ENCODE measurements around the gene ORAI3. TPM values are rescaled to one million over a fixed set of nuclear protein-coding genes. Genes with fewer than 3 reads are reported as not detected.

ORAI3 gene
- total and polyA plus RNA-seq, 2 of the 13 experiments (the other 11 are each of a cell fraction or from before 2014, with no cell fraction given), result 11.4 to 32.0 TPM

DNA sequence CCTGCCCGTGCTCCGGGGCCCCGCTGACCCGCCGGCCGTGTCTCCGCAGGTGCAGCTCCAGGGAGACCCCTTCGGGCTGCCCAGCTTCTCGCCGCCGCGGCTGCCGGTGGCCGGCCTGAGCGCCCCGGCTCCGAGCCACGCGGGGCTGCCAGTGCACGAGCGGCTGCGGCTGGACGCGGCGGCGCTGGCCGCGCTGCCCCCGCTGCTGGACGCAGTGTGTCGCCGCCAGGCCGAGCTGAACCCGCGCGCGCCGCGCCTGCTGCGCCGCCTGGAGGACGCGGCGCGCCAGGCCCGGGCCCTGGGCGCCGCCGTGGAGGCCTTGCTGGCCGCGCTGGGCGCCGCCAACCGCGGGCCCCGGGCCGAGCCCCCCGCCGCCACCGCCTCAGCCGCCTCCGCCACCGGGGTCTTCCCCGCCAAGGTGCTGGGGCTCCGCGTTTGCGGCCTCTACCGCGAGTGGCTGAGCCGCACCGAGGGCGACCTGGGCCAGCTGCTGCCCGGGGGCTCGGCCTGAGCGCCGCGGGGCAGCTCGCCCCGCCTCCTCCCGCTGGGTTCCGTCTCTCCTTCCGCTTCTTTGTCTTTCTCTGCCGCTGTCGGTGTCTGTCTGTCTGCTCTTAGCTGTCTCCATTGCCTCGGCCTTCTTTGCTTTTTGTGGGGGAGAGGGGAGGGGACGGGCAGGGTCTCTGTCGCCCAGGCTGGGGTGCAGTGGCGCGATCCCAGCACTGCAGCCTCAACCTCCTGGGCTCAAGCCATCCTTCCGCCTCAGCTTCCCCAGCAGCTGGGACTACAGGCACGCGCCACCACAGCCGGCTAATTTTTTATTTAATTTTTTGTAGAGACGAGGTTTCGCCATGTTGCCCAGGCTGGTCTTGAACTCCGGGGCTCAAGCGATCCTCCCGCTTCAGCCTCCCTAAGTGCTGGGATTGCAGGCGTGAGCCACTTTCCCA is 46.6 kb upstream of the ORAI3 start (continued):
- no peak for TF ChIP-seq ZNF451 (CRISPR knock-in tag; IDR thresholded peaks at IDR 0.05)
- TF ChIP-seq ZNF326 (CRISPR knock-in tag; IDR thresholded peaks at IDR 0.05; ENCODE audit: borderline replicate concordance), result no peak
- TF ChIP-seq ZNF773 (CRISPR knock-in tag; IDR thresholded peaks at IDR 0.05; ENCODE audit: borderline replicate concordance), result no peak; the same call in 1 of the 2 replicates
- TF ChIP-seq, protein P1, sequence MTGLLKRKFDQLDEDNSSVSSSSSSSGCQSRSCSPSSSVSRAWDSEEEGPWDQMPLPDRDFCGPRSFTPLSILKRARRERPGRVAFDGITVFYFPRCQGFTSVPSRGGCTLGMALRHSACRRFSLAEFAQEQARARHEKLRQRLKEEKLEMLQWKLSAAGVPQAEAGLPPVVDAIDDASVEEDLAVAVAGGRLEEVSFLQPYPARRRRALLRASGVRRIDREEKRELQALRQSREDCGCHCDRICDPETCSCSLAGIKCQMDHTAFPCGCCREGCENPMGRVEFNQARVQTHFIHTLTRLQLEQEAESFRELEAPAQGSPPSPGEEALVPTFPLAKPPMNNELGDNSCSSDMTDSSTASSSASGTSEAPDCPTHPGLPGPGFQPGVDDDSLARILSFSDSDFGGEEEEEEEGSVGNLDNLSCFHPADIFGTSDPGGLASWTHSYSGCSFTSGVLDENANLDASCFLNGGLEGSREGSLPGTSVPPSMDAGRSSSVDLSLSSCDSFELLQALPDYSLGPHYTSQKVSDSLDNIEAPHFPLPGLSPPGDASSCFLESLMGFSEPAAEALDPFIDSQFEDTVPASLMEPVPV (CRISPR knock-in tag; IDR thresholded peaks at IDR 0.05), result no peak
- TF ChIP-seq, protein P2, sequence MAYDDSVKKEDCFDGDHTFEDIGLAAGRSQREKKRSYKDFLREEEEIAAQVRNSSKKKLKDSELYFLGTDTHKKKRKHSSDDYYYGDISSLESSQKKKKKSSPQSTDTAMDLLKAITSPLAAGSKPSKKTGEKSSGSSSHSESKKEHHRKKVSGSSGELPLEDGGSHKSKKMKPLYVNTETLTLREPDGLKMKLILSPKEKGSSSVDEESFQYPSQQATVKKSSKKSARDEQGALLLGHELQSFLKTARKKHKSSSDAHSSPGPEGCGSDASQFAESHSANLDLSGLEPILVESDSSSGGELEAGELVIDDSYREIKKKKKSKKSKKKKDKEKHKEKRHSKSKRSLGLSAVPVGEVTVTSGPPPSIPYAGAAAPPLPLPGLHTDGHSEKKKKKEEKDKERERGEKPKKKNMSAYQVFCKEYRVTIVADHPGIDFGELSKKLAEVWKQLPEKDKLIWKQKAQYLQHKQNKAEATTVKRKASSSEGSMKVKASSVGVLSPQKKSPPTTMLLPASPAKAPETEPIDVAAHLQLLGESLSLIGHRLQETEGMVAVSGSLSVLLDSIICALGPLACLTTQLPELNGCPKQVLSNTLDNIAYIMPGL (CRISPR knock-in tag; IDR thresholded peaks at IDR 0.05; ENCODE audit: borderline replicate concordance in 1 of 2, low read depth in 1 of 2), result no peak; a peak in 2 of 4 replicates
- no peak for TF ChIP-seq ZMYM4 (CRISPR knock-in tag; IDR thresholded peaks at IDR 0.05)
- no peak for TF ChIP-seq ZNF251 (CRISPR knock-in tag; IDR thresholded peaks at IDR 0.05)
- peak; percentile 58; the same call in 1 of the 2 replicates for TF ChIP-seq MEIS2 (CRISPR knock-in tag; IDR thresholded peaks at IDR 0.05)
- TF ChIP-seq ZNF121 (CRISPR knock-in tag; IDR thresholded peaks at IDR 0.05), result no peak
- TF ChIP-seq ETV5 (CRISPR knock-in tag; IDR thresholded peaks at IDR 0.05; ENCODE audit: borderline replicate concordance), result peak; percentile 10; the same call in 1 of the 2 replicates
- TF ChIP-seq, protein P3, sequence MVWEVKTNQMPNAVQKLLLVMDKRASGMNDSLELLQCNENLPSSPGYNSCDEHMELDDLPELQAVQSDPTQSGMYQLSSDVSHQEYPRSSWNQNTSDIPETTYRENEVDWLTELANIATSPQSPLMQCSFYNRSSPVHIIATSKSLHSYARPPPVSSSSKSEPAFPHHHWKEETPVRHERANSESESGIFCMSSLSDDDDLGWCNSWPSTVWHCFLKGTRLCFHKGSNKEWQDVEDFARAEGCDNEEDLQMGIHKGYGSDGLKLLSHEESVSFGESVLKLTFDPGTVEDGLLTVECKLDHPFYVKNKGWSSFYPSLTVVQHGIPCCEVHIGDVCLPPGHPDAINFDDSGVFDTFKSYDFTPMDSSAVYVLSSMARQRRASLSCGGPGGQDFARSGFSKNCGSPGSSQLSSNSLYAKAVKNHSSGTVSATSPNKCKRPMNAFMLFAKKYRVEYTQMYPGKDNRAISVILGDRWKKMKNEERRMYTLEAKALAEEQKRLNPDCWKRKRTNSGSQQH (CRISPR knock-in tag; IDR thresholded peaks at IDR 0.05; ENCODE audit: low read depth), result no peak
- no peak for TF ChIP-seq MIER3 (CRISPR knock-in tag; IDR thresholded peaks at IDR 0.05; ENCODE audit: borderline replicate concordance)
- TF ChIP-seq, protein P4, sequence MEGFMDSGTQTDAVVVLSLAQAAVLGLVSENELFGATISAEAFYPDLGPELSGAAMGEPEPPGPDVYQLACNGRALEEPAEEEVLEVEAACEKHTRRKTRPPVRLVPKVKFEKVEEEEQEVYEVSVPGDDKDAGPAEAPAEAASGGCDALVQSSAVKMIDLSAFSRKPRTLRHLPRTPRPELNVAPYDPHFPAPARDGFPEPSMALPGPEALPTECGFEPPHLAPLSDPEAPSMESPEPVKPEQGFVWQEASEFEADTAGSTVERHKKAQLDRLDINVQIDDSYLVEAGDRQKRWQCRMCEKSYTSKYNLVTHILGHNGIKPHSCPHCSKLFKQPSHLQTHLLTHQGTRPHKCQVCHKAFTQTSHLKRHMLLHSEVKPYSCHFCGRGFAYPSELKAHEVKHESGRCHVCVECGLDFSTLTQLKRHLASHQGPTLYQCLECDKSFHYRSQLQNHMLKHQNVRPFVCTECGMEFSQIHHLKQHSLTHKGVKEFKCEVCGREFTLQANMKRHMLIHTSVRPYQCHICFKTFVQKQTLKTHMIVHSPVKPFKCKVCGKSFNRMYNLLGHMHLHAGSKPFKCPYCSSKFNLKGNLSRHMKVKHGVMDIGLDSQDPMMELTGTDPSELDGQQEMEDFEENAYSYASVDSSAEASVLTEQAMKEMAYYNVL (CRISPR knock-in tag; IDR thresholded peaks at IDR 0.05; ENCODE audit: borderline replicate concordance), result no peak
- TF ChIP-seq ARNT (IDR thresholded peaks at IDR 0.05), result no peak
- TF ChIP-seq SIN3A (IDR thresholded peaks at IDR 0.05; ENCODE audit: borderline replicate concordance, low read depth, low read length), result no peak
- TF ChIP-seq, protein P5, sequence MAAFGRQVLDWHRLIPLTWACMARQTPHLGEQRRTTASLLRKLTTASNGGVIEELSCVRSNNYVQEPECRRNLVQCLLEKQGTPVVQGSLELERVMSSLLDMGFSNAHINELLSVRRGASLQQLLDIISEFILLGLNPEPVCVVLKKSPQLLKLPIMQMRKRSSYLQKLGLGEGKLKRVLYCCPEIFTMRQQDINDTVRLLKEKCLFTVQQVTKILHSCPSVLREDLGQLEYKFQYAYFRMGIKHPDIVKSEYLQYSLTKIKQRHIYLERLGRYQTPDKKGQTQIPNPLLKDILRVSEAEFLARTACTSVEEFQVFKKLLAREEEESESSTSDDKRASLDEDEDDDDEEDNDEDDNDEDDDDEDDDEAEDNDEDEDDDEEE (CRISPR knock-in tag; IDR thresholded peaks at IDR 0.05), result no peak
- no peak for TF ChIP-seq MXD4 (CRISPR knock-in tag; IDR thresholded peaks at IDR 0.05)
- TF ChIP-seq MATR3 (CRISPR knock-in tag; IDR thresholded peaks at IDR 0.05), result no peak
